EL (cell line): ENCODE results near the gene CDK13.
A peak's percentile ranks its signal among the peaks of the same experiment; 100 is the strongest.

Source experiments
- DNase-seq: peaks from one replicate; pipeline ENCODE4 v3.0.0-alpha.2; 2016

CDK13 gene

GRCh38 chr7:40015790-40016296 is 65.8 kb downstream of the CDK13 start:
- DNase-seq: peak; percentile 22

GRCh38 chr7:40019558-40019957 is 69.5 kb downstream of the CDK13 start:
- DNase-seq: no peak

- no peak for DNase-seq
Measured at GRCh38 chr7:40024048-40024447, 74.0 kb downstream of the CDK13 start.

GRCh38 chr7:40024841-40025240 is 74.8 kb downstream of the CDK13 start:
- no peak for DNase-seq

- DNase-seq: no peak
Measured at GRCh38 chr7:40027545-40027944, 77.5 kb downstream of the CDK13 start.

GRCh38 chr7:40033826-40034225 is 83.8 kb downstream of the CDK13 start:
- DNase-seq: no peak

- no peak for DNase-seq
Measured at GRCh38 chr7:40041456-40041855, 91.4 kb downstream of the CDK13 start.

GRCh38 chr7:40043164-40043563 is 93.1 kb downstream of the CDK13 start:
- DNase-seq: no peak

GRCh38 chr7:40047661-40048060 is 97.6 kb downstream of the CDK13 start:
- no peak for DNase-seq

- DNase-seq: peak; percentile 19
Measured at GRCh38 chr7:40057292-40057691, 107.2 kb downstream of the CDK13 start.

- DNase-seq: no peak
Measured at GRCh38 chr7:40058026-40058425, 108.0 kb downstream of the CDK13 start.

GRCh38 chr7:40058636-40059035 is 108.6 kb downstream of the CDK13 start:
- DNase-seq: no peak

- no peak for DNase-seq
Measured at GRCh38 chr7:40059057-40059456, 109.0 kb downstream of the CDK13 start.

GRCh38 chr7:40072268-40072667 is 122.2 kb downstream of the CDK13 start:
- no peak for DNase-seq

GRCh38 chr7:40073239-40073638 is 123.2 kb downstream of the CDK13 start:
- no peak for DNase-seq

GRCh38 chr7:40077849-40078248 is 127.8 kb downstream of the CDK13 start:
- DNase-seq: no peak

GRCh38 chr7:40092182-40092581 is 142.1 kb downstream of the CDK13 start:
- DNase-seq: no peak

GRCh38 chr7:40093631-40094350 is 143.7 kb downstream of the CDK13 start:
- no peak for DNase-seq

- DNase-seq: no peak
Measured at GRCh38 chr7:40095230-40095629, 145.2 kb downstream of the CDK13 start.

- no peak for DNase-seq
Measured at GRCh38 chr7:40095695-40096327, 145.8 kb downstream of the CDK13 start.

- DNase-seq: no peak
Measured at GRCh38 chr7:40097728-40098127, 147.7 kb downstream of the CDK13 start.

- DNase-seq: no peak
Measured at GRCh38 chr7:40098810-40099209, 148.8 kb downstream of the CDK13 start.

- DNase-seq: no peak
Measured at GRCh38 chr7:40099837-40100236, 149.8 kb downstream of the CDK13 start.

GRCh38 chr7:40101201-40101600 is 151.1 kb downstream of the CDK13 start:
- DNase-seq: no peak

GRCh38 chr7:40102897-40103296 is 152.8 kb downstream of the CDK13 start:
- no peak for DNase-seq
